Astrocyte (in vitro differentiated cells and primary cell): ENCODE measurements around the gene SPRING1. TPM values are rescaled to one million over a fixed set of nuclear protein-coding genes. Genes with fewer than 3 reads are reported as not detected.

Experiments
- DNase-seq: peaks from one replicate; pipeline ENCODE4 v3.0.0-alpha.2; 2010; ENCODE audit warnings: low read depth
- FAIRE-seq: peaks from 2 replicates; lab custom pipeline; 2011; peaks lifted over from hg19 to GRCh38; lab: Jason Lieb, UNC
- H2AFZ ChIP-seq: 2 replicates; pipeline ENCODE4 v1.6.0; 2012; ENCODE audit warnings: low read depth, low read length, inconsistent platforms
- H3K27ac ChIP-seq: 2 replicates; pipeline ENCODE4 v1.5.1; 2011; ENCODE audit warnings: low read depth, low read length, inconsistent platforms
- H3K27me3 ChIP-seq: 2 replicates; pipeline ENCODE4 v1.6.0; 2011; ENCODE audit warnings: low read length, inconsistent platforms; ENCODE audit not compliant: insufficient read depth
- H3K36me3 ChIP-seq: 2 replicates; pipeline ENCODE4 v1.5.1; 2011; ENCODE audit warnings: low read length, inconsistent platforms; ENCODE audit not compliant: insufficient read depth
- H3K4me1 ChIP-seq: 2 replicates; pipeline ENCODE4 v1.5.1; 2011; ENCODE audit warnings: low read length, inconsistent platforms; ENCODE audit not compliant: insufficient read depth
- H3K4me2 ChIP-seq: 2 replicates; pipeline ENCODE4 v1.6.0; 2012; ENCODE audit warnings: low read length, inconsistent platforms
- H3K4me3 ChIP-seq: 2 replicates; pipeline ENCODE4 v1.5.1; 2011; ENCODE audit warnings: low read depth, mild to moderate bottlenecking, low read length, inconsistent platforms; ENCODE audit not compliant: insufficient read depth
- H3K79me2 ChIP-seq: 2 replicates; pipeline ENCODE4 v1.6.0; 2012; ENCODE audit warnings: mild to moderate bottlenecking, low read length, inconsistent platforms; ENCODE audit not compliant: insufficient read depth
- H3K9ac ChIP-seq: 2 replicates; pipeline ENCODE4 v1.6.0; 2012; ENCODE audit warnings: mild to moderate bottlenecking, low read length, inconsistent platforms
- H3K9me3 ChIP-seq: 2 replicates; pipeline ENCODE4 v1.5.1; 2012; ENCODE audit warnings: low read depth, mild to moderate bottlenecking, low read length, inconsistent platforms; ENCODE audit not compliant: insufficient read depth
- H4K20me1 ChIP-seq: 2 replicates; pipeline ENCODE4 v1.6.0; 2012; ENCODE audit warnings: low read length, inconsistent platforms; ENCODE audit not compliant: insufficient read depth
- H3K27ac Mint-ChIP-seq: one replicate; pipeline ENCODE4 v1.8.0; 2021; ENCODE audit warnings: mild to moderate bottlenecking, mixed read lengths; ENCODE audit not compliant: unreplicated experiment
- H3K27me3 Mint-ChIP-seq: one replicate; pipeline ENCODE4 v1.8.0; 2021; ENCODE audit warnings: low read depth, mixed read lengths; ENCODE audit not compliant: unreplicated experiment
- H3K36me3 Mint-ChIP-seq: one replicate; pipeline ENCODE4 v1.8.0; 2021; ENCODE audit warnings: low read depth, mixed read lengths; ENCODE audit not compliant: unreplicated experiment
- H3K4me1 Mint-ChIP-seq: one replicate; pipeline ENCODE4 v1.8.0; 2021; ENCODE audit warnings: low read depth, mixed read lengths; ENCODE audit not compliant: unreplicated experiment
- H3K4me3 Mint-ChIP-seq: one replicate; pipeline ENCODE4 v1.8.0; 2021; ENCODE audit warnings: mild to moderate bottlenecking, moderate library complexity, mixed read lengths; ENCODE audit not compliant: unreplicated experiment
- H3K9me3 Mint-ChIP-seq: one replicate; pipeline ENCODE4 v1.8.0; 2021; ENCODE audit warnings: mild to moderate bottlenecking, mixed read lengths; ENCODE audit not compliant: unreplicated experiment
- CTCF ChIP-seq: IDR thresholded peaks from 2 replicates; pipeline ENCODE4 v1.5.1; 2011; ENCODE audit warnings: low read depth, mild to moderate bottlenecking, inconsistent platforms, low read length, moderate library complexity; ENCODE audit not compliant: insufficient read depth
- EZH2 ChIP-seq: IDR thresholded peaks from 2 replicates; pipeline ENCODE4 v1.6.1; 2012; ENCODE audit warnings: mild to moderate bottlenecking, low read length, inconsistent platforms; ENCODE audit not compliant: insufficient read depth
- total RNA-seq: library from RNA; stranded (reverse); gene quantifications from 2 replicates; pipeline ENCODE4 v1.2.1, GENCODE V29; 2021

The SPRING1 gene
- total RNA-seq, 1 donor from 2014 or later: 54.2 TPM

DNA sequence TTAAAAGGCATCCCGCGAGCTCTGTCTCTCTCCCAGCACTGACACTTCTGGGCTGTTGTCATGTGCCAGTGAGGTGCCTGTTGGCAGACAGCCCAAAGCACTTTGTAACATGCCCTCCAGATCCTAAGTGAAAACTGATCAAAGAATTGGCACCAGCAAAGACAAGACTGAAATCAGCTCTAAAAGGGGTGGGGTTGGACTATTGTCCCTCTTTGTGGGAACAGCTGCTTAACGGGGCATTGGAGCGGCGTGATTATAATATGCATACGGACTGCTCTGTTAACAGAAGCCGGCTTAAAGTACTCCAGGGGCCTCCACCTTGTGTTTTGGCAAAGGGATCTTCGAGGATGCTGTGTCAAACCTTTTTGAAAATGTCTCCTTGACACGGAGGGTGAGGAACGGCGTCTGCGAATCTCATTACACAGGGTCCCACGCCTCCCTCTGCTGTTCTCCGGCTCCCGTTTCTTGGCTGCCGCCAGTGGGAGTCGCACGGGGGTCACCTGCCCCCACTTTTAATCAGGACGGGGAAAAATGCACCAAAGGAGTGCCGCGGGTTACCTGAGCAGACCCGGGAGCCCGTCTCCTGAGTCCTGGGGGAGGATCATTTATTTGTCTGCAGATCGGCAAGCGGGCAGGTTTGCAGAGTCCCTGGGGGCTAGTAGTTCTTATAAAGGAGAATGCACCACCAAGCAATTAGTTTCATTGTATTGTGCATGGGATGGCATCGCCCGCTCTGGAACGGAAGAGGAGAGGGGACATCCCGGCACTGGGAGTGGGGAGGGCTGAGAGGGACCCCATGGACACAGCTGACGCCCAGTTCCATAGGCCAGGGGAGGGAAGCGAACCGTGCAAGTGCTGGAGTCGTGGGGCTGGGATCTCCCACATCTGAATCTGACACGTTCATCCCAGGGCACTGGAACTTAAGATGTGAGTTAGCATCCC lies 44.3 kb downstream of the SPRING1 start:
- H3K4me1 ChIP-seq: peaks cover 4% of the 10 kb centered on the region
- no peak overlapping the region for H3K27ac Mint-ChIP-seq
- peak overlapping the region; percentile 9 for H3K9ac ChIP-seq
- no peak overlapping the region for H3K27ac ChIP-seq
- no peak for FAIRE-seq
- no peaks in the 10 kb centered on the region for H3K36me3 ChIP-seq
- no peaks in the 10 kb centered on the region for H3K9me3 ChIP-seq
- H3K4me1 Mint-ChIP-seq: peaks cover 3% of the 10 kb centered on the region
- no peaks in the 10 kb centered on the region for H3K79me2 ChIP-seq
- H3K4me2 ChIP-seq: peak overlapping the region; percentile 80
- no peak overlapping the region for H3K4me3 Mint-ChIP-seq
- H3K36me3 Mint-ChIP-seq: no peaks in the 10 kb centered on the region
- H3K27me3 ChIP-seq: peaks cover 56% of the 10 kb centered on the region
- H4K20me1 ChIP-seq: no peaks in the 10 kb centered on the region
- DNase-seq: no peak
- TF ChIP-seq EZH2: peak; percentile 68
- TF ChIP-seq CTCF: no peak
- H2AFZ ChIP-seq: peak overlapping the region; percentile 13
- H3K9me3 Mint-ChIP-seq: no peaks in the 10 kb centered on the region
- peaks cover 56% of the 10 kb centered on the region for H3K27me3 Mint-ChIP-seq
- peak overlapping the region; percentile 35 for H3K4me3 ChIP-seq

DNA sequence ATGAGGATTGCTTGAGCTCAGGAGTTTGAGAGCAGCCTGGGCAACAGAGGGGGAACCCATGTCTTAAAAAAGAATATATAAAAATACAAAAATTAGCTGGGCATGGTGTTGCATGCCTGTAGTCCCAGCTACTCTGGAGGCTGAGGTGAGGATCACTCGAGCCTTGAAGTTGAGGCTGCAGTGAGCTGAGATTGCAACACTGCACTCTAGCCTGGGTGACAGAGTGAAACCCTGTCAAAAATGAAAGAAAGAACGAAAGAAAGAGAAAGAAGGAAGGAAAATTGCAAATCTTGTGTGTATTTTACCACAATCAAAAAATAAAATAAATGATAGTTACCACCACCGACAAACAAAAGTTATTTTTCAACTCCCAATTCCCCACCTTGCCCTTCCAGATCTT lies 45.3 kb downstream of the SPRING1 start:
- Histone ChIP-seq H4K20me1 (no peaks in the 10 kb centered on the region), H3K27ac (no peak overlapping the region), H3K9ac (no peak overlapping the region), H3K79me2 (no peaks in the 10 kb centered on the region), H2AFZ (no peak overlapping the region), H3K9me3 (no peaks in the 10 kb centered on the region), H3K4me1 (peaks cover 4% of the 10 kb centered on the region), H3K4me3 (no peak overlapping the region), H3K27me3 (peaks cover 56% of the 10 kb centered on the region), H3K36me3 (no peaks in the 10 kb centered on the region), H3K4me2 (no peak overlapping the region)
- Mint-ChIP-seq H3K4me3 (no peak overlapping the region), H3K9me3 (no peaks in the 10 kb centered on the region), H3K27me3 (peaks cover 52% of the 10 kb centered on the region), H3K36me3 (no peaks in the 10 kb centered on the region), H3K27ac (no peak overlapping the region), H3K4me1 (peaks cover 3% of the 10 kb centered on the region)
- FAIRE-seq: no peak
- TF ChIP-seq EZH2: no peak
- no peak for TF ChIP-seq CTCF
- no peak for DNase-seq

DNA sequence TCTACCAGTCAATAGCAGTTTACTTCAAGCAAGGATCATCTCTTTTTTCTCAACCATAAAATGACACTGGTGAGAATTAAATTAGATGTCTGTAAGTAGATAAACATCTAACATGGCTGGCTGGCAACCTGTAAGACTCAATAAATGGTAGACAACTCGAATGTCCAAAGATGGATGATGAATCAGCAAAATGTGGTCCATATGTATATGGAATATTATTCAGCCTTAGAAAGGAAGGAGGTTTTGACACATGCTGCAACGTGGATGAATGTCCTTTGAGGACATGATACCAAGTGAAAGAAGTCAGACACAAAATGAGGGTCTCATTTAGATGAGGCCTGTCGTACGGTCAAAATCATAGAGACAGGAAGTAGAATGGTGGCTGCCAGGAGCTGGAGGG lies 46.2 kb downstream of the SPRING1 start:
- peaks cover 2% of the 10 kb centered on the region for H3K9me3 Mint-ChIP-seq
- H3K27me3 Mint-ChIP-seq: peaks cover 58% of the 10 kb centered on the region
- no peaks in the 10 kb centered on the region for H3K36me3 Mint-ChIP-seq
- TF ChIP-seq EZH2 (no peak), CTCF (no peak)
- H3K27ac Mint-ChIP-seq: no peak overlapping the region
- Histone ChIP-seq H3K27ac (no peak overlapping the region), H3K9me3 (no peaks in the 10 kb centered on the region), H3K4me1 (peaks cover 4% of the 10 kb centered on the region), H4K20me1 (no peaks in the 10 kb centered on the region), H3K9ac (no peak overlapping the region), H3K27me3 (peaks cover 56% of the 10 kb centered on the region), H3K4me2 (no peak overlapping the region), H3K4me3 (no peak overlapping the region), H3K36me3 (no peaks in the 10 kb centered on the region), H2AFZ (no peak overlapping the region), H3K79me2 (no peaks in the 10 kb centered on the region)
- peaks cover 3% of the 10 kb centered on the region for H3K4me1 Mint-ChIP-seq
- FAIRE-seq: no peak
- H3K4me3 Mint-ChIP-seq: no peak overlapping the region
- no peak for DNase-seq
